ENCODE measurements around the gene IGF2BP2.

DNA sequence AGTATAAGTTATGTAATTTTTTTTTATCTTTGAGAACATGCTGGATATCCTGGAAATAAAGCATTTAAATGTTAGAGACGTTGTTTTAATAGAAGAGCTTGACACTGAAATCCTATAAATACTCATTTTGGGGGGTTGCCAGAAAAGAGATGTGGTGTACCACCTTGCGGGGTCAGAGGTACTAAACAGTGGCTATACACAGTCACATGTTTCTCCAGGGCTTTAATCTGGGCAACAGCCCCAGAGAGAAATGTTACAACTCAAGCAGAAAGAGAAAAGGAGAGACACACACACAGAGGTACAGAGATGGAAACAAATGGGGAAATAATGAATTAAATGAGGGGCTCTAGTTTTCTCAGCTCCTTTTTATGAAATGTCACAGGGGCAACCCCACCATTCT, 124.9 kb downstream of the IGF2BP2 start:
- no peak for TF ChIP-seq POLR2A (IDR thresholded peaks at IDR 0.05; ENCODE audit: low read length)
- no peak for TF ChIP-seq GATA1 (IDR thresholded peaks at IDR 0.05; ENCODE audit: low read depth, low read length)
